NCI-H1105 (cell line): ENCODE data around the gene FSIP1.

Source experiments
- DNase-seq: peaks from one replicate; lab custom pipeline; 2025; lab: John Stamatoyannopoulos, UW

Gene FSIP1

DNA sequence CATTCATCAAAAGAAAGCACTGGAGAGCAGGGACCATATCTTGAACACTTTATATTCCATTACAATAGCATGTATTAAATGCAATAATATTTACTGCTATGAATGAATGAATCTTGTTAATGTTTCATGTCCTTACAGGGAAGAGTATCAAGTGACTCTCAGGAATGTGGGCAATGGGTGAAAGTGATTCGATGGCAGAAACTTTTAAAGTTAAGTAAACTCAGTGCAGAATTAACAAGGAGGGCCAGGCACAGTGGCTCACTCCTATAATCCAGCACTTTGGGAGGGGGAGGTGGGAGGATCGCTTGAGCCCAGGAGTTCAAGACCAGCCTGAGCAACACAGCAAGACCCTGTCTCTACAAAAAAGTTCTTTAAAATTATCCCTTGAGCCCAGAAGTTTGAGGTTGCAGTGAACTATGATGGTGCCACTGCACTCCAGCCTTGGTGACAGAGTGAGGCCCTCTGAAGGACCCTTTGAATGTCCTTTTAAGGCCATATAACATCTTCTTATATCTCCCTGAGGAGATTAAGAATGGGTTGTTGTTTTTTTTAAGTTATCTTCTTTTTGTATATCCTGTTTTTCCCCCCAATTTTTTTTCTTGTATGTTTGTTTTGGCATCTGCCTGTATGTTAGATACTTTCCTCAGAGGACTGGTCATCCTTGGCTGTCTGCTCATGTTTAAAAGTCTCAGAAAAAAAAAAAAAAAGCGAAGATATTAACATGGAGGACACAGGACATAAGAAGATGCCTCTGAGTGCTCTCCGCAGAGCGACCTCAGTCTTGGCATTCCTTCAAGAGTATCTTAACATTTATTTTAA lies 9.6 kb upstream of the FSIP1 start:
- DNase-seq, result no peak

DNA sequence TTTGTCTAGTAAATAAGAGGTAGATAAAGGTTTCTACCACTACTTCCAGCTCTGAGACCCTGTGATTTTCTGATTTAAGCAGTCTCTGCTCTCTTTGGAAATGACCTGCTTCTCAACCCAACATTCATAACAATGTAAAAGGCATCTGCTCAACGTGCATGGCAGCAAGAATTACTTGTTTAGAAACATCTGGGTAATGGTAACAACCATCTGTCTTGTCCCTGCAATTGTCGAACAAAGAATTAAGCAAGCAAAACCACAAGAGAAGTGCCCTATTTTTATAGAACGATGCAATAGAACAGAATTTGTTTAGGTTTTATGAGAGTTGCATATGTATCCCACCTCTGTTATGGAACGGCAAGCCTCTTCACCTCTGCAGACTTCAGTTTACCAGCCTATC lies 7.1 kb upstream of the FSIP1 start:
- DNase-seq, result no peak

DNA sequence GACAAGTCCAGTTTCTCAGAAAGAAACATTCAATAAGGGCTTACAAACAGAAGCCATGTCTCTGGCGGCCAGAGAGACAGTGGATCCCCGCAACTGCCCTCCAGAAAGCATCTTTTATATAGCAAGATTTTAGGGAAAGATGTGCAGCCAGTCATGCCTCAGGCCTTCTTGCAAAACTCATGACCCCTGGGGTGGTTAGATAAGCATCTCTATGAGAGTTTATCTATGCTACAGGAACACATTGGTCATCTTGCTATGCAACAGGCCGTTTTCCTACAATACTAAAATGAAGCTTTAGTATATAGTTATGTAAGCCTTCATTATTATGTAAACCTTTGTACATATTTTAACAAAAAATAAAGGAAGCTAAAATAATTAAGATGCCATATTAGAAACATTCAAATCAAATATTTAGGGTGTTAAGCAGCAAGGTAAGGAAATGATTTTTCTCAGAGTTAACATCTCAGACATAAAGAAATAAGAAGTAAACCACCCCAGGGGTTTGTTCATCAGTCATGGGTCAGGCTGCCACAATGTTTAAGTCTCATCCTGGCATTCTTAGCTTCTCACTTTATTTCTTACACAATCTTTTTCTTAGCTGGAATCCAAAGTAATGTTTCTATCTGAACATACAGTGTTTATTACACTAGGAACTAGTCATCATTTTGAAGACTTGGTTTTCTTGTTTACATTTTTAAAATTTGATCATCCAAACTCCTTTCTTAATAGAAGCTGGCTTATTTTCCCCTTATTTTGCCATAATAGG lies 6.3 kb upstream of the FSIP1 start:
- no peak for DNase-seq

DNA sequence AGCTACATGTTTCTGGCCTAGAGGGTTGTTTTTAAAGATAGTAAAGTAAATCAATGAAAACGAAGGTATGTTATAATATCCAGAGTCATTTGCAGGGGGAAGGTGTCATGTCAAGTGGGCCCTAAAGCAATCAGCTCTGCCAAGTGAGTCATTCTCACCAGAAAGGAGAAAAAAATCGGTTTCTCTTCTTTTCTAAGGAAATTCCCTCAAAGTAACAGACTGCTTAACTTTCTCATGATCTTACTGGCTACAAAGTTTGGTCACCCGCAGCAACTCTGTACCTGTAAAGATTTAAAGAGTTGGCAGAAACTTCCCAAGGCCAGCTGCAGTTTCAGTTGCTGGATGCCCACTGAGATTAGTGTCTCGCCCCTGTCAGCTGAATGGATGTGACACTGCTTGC lies 5.5 kb upstream of the FSIP1 start:
- DNase-seq, result no peak

DNA sequence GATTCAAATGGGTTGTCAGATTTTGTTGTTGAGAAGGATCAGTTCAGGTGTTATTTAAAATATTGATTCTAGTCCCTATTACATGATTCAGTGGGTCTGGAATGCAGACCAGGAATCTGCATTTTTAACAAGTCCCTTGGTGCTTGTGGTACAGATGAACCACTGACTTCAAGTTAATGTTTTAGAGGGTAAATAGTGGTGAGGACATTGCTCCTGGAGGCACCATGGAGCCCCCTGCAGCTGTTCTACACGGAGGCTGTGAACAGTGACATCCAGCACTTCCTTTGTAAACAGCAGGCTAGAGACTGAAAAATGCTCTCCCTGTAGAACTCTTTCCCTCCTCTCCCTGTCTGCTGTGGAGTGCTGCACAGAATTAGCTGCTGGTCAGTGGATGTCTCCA lies 4.8 kb upstream of the FSIP1 start:
- DNase-seq, result no peak

DNA sequence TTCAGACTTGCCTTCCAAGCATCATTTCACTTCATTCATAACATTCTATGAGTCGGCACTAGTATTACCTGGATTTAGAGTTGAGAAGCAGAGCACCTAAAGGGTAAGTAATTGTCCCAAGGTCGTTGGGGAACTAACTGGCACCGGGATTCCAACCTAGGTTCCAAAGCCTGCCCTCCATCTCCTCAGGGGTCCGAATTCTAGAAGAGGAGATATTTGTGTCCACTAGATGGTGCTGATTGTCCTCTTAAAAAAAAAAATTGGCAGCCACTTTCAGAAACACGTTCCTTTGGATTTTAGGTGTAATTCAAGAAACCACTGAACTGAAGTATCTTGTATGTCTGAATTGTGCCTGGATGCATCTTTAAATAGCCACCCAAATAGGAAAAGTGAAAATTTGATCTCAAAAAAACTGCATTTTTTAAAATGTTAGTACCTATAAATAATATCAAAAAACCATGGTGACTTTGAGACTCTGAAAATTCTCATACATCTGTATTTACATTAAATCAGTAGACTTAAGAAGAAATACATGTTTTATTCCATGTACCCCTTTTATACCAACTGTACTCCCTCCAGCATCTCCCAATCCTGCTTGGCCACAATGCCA lies 3.9 kb upstream of the FSIP1 start:
- DNase-seq, result peak; percentile 27

DNA sequence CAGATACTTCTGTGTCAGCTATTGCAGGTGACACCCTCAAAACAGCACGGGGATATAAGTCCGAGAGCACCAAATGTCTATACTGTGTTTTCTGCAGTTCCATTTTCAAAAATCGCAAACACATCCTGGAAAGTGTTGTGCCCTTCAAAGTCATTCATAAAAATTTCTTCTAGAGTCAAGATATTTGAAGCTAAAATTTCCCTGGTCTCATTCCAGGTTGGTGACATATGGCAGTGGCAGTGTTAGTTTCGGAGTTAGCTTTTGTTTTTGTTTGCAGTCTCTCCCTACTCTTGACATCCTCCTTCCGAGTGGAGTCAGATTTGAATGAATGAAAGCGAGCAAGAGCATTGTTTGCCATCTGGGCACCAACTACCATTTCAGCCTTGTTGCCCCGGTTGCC lies 3.2 kb upstream of the FSIP1 start:
- no peak for DNase-seq

DNA sequence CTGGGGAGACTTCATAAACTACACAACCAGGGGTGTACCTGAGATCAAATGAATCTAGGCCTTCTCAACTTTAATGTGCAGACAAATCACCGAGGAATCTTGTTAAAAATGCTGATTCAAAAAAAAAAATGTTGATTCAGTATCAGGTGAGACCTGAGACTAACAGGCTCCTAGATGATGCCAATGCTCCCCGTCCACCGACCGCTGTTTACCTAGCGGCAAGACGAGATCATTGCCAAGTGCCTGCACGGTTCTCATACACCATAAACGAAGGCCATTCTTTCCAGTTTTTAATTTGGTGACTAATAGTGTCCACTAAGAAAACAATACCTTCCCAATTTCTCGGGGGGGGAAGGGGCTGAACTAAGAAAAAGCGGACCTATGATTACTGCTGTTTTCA lies 2.5 kb upstream of the FSIP1 start:
- peak; percentile 49 for DNase-seq

DNA sequence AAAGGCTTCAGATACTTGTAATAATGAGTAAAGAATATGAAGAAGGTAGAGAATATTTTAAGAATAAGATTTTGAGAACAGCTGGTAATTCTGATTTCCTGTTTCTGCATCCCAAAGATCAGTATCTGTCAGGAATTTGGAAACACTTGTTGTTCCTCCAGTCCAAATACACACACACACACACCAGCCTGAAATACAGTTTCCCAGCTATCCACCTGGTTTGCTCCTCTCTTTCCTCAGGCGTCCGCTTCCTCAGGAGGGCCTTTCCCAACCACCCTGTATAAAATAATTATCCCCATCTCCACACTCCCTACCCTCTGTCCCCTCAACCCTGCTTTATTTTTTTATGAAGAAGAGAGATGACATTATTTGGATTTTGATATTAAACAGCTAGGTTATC lies 2.0 kb upstream of the FSIP1 start:
- DNase-seq, result no peak

DNA sequence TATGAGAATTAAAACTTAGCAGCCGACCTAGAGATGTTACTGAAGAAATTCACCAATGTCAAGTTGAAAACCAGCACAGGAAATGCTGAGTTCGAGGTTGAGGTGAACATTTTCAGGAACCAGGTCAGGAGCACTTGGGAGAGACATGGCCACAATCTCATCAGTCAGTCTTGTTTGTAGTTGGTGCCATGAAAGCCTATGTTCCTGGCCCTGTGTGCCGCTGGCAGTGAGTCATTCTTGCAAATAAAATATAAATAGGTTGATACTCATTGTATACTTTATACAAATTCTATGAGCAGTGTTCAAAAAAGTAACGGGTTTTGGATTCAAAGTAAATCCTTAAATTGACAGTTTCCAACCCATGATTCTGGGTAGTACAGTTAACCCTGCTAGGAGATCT lies 1.5 kb upstream of the FSIP1 start:
- DNase-seq, result no peak

DNA sequence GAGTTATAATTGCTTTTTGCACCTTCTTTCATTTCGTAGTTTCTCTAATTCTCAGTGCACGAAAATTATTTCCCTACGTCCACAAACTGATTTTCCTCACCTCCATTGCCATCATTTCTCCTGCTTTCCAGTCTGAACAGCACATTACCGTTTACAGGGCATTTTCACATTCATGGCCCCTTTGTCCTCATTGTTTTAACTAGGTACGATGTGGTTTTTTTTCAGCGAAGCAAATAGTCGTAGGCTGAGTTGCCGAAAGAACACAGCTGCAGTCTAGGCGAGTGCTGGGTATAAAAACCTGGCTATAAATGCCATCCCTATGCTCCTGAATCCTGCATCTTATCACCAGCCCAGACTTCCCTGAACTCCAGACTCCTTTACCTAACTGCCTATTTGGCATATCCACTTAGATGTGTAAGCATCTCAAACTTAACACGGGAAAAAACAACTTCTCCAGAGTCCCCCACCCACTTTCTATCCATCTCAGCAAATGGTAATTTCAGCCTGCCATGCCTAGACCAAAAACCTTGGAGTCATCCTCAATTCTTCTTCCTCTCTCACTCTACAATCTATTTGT lies 691 bp upstream of the FSIP1 start:
- no peak for DNase-seq

DNA sequence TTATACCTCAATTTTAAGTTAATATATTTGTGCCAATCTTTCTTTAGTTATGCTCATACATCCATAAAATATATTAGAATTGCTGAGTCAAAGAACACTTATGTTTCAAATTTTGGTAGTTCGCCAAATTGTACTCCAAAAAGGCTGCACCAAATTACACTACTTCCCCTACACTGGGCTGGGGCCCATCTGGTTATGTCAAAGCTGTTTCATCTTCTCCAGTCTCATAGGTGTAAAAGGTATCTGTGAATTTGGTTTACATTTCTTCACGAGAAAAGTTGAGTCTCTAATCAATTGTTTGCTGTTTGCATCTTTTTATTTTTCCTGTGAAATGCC lies 706 bp downstream of the FSIP1 start:
- DNase-seq, result no peak

DNA sequence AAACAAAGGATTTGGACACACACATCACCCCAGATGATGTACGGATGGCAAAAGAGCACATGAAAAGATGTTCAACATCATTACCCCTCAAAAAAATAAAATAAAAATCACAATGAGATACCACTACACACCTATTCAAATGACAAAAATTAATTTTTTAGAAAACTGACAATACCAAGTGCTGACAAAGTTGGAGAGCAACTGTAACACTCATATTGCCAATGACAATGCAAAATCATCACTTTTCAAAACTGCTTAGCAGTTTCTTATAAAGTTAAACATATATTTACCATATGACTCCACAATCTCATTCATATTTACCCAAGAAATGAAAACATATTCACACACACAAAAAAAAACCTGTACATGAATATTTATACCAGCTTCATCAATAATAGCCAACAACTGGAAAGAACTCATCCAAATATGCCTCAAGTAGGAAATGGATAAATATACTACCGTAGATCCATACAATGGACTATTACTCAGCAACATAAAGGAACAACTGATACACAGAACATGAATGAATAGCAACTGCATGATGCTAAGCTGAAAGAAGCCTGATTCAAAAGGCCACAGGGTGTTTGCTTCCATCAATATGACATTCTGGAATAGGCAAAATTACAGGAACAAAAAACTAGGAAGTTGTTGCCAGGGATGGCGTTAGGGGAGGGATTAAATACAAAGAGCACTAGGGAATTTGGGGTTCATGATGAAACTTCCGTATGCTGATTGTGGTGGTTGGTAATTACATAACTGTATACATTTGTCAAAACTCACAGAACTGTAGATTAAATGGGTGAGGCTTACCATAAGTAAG lies 1.3 kb downstream of the FSIP1 start:
- no peak for DNase-seq

DNA sequence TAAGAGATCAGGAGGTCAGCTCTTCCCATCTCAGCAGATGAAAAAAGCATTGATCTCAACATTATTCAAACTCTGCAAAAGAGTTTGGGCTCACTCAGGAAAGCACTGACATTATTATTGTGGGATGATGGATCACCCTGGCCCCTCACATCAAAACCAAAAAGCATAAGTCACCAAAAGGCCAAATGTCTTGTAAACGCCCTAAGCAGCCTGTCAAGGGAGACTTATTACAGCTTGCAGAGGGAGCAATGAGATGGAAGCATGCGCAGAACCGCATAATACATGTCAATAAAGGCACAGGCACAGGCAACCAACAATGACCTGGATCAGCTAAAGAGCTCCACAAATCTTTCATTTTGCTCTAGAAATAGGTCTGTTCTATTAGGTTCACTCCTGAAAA lies 4.6 kb downstream of the FSIP1 start:
- DNase-seq, result no peak

DNA sequence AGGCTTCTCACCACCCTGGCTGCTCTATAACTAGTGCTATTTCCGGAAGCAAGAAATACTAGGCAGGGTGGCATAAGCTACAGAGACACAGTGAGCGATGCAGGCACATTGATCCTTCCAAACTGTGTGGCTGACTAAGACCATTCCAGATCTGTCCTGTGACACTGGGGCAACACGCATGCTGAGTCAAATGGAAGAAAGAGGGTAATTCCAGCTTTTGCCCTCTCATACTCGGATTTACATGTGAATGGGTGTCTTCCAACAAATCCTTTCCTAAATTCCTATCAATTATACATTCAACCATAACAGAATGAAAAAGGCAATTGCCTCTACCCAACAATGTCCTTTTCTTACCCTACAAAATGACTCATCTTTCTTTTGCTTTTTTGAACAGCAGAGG lies 5.1 kb downstream of the FSIP1 start:
- no peak for DNase-seq

DNA sequence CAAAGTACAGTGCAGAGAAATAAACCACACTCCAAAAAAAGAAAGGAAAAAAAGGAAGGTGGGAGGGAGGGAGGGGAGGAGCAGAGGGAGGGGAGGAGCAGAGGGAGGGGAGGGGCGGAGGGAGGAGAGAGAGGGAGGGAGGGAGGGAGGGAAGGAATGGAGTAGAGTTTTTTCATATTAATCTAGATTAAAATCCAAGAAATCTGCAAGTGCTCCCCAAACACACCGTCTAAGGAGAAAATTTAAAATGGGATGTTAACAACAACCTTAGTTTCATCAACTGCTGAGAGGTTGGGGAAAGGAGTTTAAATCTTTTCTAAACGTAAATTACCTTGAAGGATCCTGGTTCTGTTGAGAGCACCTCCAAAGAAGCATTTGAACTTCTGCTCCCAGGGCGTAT lies 6.6 kb downstream of the FSIP1 start:
- no peak for DNase-seq

DNA sequence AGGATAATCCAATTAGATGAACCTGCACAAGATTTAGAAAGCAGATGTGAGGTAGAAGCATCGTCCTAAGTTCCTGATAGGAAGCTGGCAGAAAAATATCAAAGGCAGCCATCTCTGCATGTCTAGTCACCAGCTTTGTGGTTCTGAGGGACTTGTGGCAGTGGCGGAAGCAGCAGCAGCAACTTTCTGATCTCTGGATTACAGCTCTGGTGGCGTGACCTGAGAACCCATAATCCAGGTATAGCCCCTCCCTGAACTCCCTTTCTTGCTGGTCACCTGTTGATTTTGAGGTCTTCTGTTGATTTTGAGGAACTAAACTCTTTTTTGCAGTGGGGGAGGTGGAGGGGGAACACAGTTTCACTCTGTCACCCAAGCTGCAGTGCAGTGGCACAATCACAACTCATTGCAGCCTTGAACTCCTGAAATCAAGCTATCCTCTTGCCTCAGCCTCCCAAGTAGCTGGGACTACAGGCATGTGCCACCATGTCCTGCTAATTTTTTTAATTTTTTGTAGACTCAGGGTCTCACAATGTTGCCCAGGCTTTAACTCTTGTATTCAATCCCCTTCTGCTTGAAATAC lies 7.9 kb downstream of the FSIP1 start:
- no peak for DNase-seq

DNA sequence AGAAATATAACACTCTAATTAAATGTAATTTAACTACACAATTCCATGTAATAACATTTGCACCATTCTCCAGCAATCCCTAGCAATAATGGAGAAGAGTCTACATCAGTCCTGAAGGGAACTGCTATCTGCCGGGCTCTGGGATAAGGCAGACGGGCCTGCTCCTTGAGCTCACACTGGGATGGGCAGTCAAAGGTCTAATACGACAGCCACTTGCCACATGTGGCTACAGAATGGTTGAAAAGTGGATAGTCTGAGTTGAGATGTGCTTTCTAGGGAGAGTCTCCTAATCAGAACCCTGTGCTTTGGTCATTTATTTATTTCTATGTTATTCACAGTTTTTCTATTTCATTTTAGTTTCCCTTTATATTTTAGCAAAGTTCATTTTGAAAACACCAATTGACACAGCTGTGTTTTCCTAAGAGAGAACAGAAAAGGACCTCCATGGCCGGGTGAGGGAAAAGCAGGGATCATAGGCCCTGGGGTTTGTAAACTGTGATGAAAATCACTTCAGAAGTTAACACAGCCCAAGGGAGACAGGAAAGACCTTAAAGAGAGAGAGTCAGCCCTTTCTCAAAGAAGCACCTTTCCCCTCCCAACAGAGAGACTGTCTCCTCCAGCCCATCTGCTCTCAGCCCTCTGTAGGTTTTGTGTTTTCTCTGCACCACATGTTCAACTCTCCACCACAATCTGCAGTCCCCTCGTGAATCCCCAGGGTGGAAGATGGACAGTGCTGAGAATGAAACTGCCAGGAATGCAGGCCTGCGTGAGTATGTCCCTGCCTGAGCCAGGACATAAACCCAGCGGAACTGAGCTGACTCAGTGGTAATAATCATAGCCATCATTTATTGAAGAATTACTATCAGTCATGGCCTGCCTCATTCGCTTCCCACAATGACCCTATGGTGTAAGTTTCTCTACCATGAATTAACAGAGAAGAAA lies 11.6 kb downstream of the FSIP1 start:
- no peak for DNase-seq

DNA sequence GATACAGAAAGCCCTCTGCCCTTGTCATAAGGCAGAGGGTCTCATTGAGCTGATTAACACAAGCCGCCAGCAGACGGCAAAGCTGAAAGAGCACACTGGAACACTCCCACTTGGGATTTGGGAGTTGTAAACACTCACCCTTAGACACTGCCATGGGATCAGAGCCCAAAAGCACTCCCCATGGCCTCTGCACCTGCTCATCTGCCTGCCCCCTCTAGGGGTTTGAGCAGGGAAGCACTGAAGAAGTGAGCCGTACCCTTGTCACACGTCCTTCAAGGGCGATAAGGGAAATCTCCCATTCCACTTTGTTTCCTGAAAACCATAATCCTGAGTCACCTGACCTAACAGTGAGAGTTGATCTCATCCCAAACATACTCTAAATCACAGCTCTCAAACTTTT lies 14.7 kb downstream of the FSIP1 start:
- no peak for DNase-seq

DNA sequence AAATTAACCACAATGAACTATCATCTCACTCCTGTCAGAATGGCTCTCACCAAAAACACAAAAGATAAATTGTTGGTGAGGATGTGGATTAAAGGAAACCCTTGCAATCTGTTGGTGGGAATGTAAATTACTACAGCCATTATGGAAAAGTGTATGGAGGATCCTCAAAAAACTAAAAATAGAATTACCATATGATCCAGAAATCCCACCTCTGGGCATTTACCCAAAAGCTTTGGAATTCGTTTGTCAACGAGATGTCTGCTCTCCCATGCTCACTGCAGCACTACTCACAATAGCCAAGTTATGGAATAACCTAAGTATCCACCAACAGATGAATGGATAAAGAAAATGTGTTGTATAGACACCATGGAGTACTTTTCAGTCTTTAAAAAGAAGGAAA lies 21.6 kb downstream of the FSIP1 start:
- no peak for DNase-seq
